Activated CD4-positive, alpha-beta T cell treated with anti-CD3 and anti-CD28 coated beads, Interleukin-2, amount 10 ng/mL, durations not matched to agents 24 days and 14 days (primary cell): ENCODE measurements around the gene PHEX. TPM values are rescaled to one million over a fixed set of nuclear protein-coding genes. Genes with fewer than 3 reads are reported as not detected.
A peak's percentile ranks its signal among the peaks of the same experiment; 100 is the strongest.

Experiments used
- DNase-seq: peaks from one replicate; pipeline ENCODE4 v3.0.0; 2022
- H3K27ac Mint-ChIP-seq: one replicate; pipeline ENCODE4 v1.8.0; 2022; ENCODE audit warnings: mild to moderate bottlenecking, mixed read lengths
- H3K27me3 Mint-ChIP-seq: one replicate; pipeline ENCODE4 v1.8.0; 2022; ENCODE audit warnings: mixed read lengths
- H3K36me3 Mint-ChIP-seq: one replicate; pipeline ENCODE4 v1.8.0; 2022; ENCODE audit warnings: low read depth, mild to moderate bottlenecking, mixed read lengths
- H3K4me1 Mint-ChIP-seq: one replicate; pipeline ENCODE4 v1.8.0; 2021; ENCODE audit warnings: mixed read lengths
- H3K4me3 Mint-ChIP-seq: one replicate; pipeline ENCODE4 v1.8.0; 2022; ENCODE audit warnings: mild to moderate bottlenecking, moderate library complexity, mixed read lengths
- H3K9me3 Mint-ChIP-seq: one replicate; pipeline ENCODE4 v1.8.0; 2021; ENCODE audit warnings: mixed read lengths
- intact Hi-C: fragments of 100-400 bp; cut with micrococcal nuclease; formaldehyde crosslinking; loops from one replicate; pipeline ENCODE4 v1.15.1; 2023
- total RNA-seq: library from RNA; stranded (reverse); gene quantifications from 2 replicates; pipeline ENCODE4 v1.2.3, GENCODE V29; 2022

Gene PHEX
- total RNA-seq, 1 donor from 2014 or later = 13.4 TPM

GRCh38 chrX:22056235-22056634, 24.1 kb downstream of the PHEX start:
- H3K36me3 Mint-ChIP-seq = peaks cover 3% of the 10 kb centered on the region
- H3K27ac Mint-ChIP-seq = no peak overlapping the region
- no peaks in the 10 kb centered on the region for H3K9me3 Mint-ChIP-seq
- H3K4me3 Mint-ChIP-seq = no peak overlapping the region
- intact Hi-C loops = no loop called here
- peaks cover 24% of the 10 kb centered on the region for H3K4me1 Mint-ChIP-seq
- no peaks in the 10 kb centered on the region for H3K27me3 Mint-ChIP-seq
- no peak for DNase-seq

- Mint-ChIP-seq H3K36me3 (peaks cover 6% of the 10 kb centered on the region), H3K27me3 (no peaks in the 10 kb centered on the region), H3K9me3 (no peaks in the 10 kb centered on the region), H3K4me3 (no peak overlapping the region), H3K27ac (peak overlapping the region; percentile 51), H3K4me1 (peaks cover 33% of the 10 kb centered on the region)
- intact Hi-C loops = no loop called here
- DNase-seq = no peak
These were observed 25.5 kb downstream of the PHEX start for GRCh38 chrX:22057667-22058066.

GRCh38 chrX:22059775-22060174, 27.6 kb downstream of the PHEX start:
- Mint-ChIP-seq H3K27me3 (no peaks in the 10 kb centered on the region), H3K27ac (peak overlapping the region; percentile 97), H3K4me3 (peak overlapping the region; percentile 62), H3K9me3 (no peaks in the 10 kb centered on the region), H3K4me1 (peaks cover 44% of the 10 kb centered on the region), H3K36me3 (peaks cover 7% of the 10 kb centered on the region)
- intact Hi-C loops = loop anchor here (1.0 to 10.0 kb wide), 6 partner anchors 22 to 135 kb away; partner anchors contain the start of gene SMS
- no peak for DNase-seq

GRCh38 chrX:22060415-22061280, 28.5 kb downstream of the PHEX start:
- H3K27me3 Mint-ChIP-seq = no peaks in the 10 kb centered on the region
- H3K4me3 Mint-ChIP-seq = peak overlapping the region; percentile 62
- H3K36me3 Mint-ChIP-seq = peaks cover 9% of the 10 kb centered on the region
- H3K9me3 Mint-ChIP-seq = no peaks in the 10 kb centered on the region
- intact Hi-C loops = loop anchor here (1.0 to 10.0 kb wide), 6 partner anchors 23 to 134 kb away; partner anchors contain the start of gene SMS
- no peak for DNase-seq
- H3K27ac Mint-ChIP-seq = peak overlapping the region; percentile 97
- peaks cover 44% of the 10 kb centered on the region for H3K4me1 Mint-ChIP-seq

- Mint-ChIP-seq H3K4me1 (peaks cover 47% of the 10 kb centered on the region), H3K4me3 (peak overlapping the region; percentile 39), H3K27ac (peak overlapping the region; percentile 97), H3K36me3 (peaks cover 14% of the 10 kb centered on the region), H3K27me3 (no peaks in the 10 kb centered on the region), H3K9me3 (no peaks in the 10 kb centered on the region)
- intact Hi-C loops = loop anchor here (1.0 to 10.0 kb wide), 4 partner anchors 25 to 132 kb away; no protein-coding TSS in a partner anchor
- peak; percentile 55 for DNase-seq
These were observed 31.2 kb downstream of the PHEX start for GRCh38 chrX:22063284-22063683.

- H3K36me3 Mint-ChIP-seq = peaks cover 14% of the 10 kb centered on the region
- H3K9me3 Mint-ChIP-seq = no peaks in the 10 kb centered on the region
- no peak overlapping the region for H3K4me3 Mint-ChIP-seq
- peaks cover 15% of the 10 kb centered on the region for H3K4me1 Mint-ChIP-seq
- intact Hi-C loops = loop anchor here (10.0 kb wide), 2 partner anchors 45 to 125 kb away; no protein-coding TSS in a partner anchor
- H3K27ac Mint-ChIP-seq = no peak overlapping the region
- no peak for DNase-seq
- H3K27me3 Mint-ChIP-seq = no peaks in the 10 kb centered on the region
These were observed 37.5 kb downstream of the PHEX start for GRCh38 chrX:22069586-22069985.

GRCh38 chrX:22073928-22074327, 41.8 kb downstream of the PHEX start:
- H3K9me3 Mint-ChIP-seq = no peaks in the 10 kb centered on the region
- no peak overlapping the region for H3K27ac Mint-ChIP-seq
- H3K4me1 Mint-ChIP-seq = peaks cover 6% of the 10 kb centered on the region

GRCh38 chrX:22078117-22078516, 46.0 kb downstream of the PHEX start:
- intact Hi-C loops = no loop called here
- Mint-ChIP-seq H3K4me1 (peaks cover 6% of the 10 kb centered on the region), H3K27ac (peak overlapping the region; percentile 82)

More at GRCh38 chrX:22073928-22074327, 41.8 kb downstream of the PHEX start:
- Mint-ChIP-seq H3K4me3 (no peak overlapping the region), H3K27me3 (no peaks in the 10 kb centered on the region), H3K36me3 (peaks cover 13% of the 10 kb centered on the region)
- no peak for DNase-seq
- intact Hi-C loops = no loop called here

GRCh38 chrX:22081475-22082092, 49.5 kb downstream of the PHEX start:
- Mint-ChIP-seq H3K36me3 (peaks cover 28% of the 10 kb centered on the region), H3K4me1 (peaks cover 7% of the 10 kb centered on the region), H3K4me3 (no peak overlapping the region), H3K27me3 (no peaks in the 10 kb centered on the region), H3K9me3 (no peaks in the 10 kb centered on the region), H3K27ac (no peak overlapping the region)
- intact Hi-C loops = no loop called here
- DNase-seq = peak; percentile 69

More at GRCh38 chrX:22078117-22078516, 46.0 kb downstream of the PHEX start:
- no peaks in the 10 kb centered on the region for H3K9me3 Mint-ChIP-seq
- H3K4me3 Mint-ChIP-seq = no peak overlapping the region
- H3K27me3 Mint-ChIP-seq = no peaks in the 10 kb centered on the region
- DNase-seq = no peak
- H3K36me3 Mint-ChIP-seq = peaks cover 18% of the 10 kb centered on the region

GRCh38 chrX:22086003-22086402, 53.9 kb downstream of the PHEX start:
- Mint-ChIP-seq H3K27ac (no peak overlapping the region), H3K36me3 (peaks cover 36% of the 10 kb centered on the region), H3K27me3 (no peaks in the 10 kb centered on the region), H3K4me3 (no peak overlapping the region), H3K4me1 (peaks cover 13% of the 10 kb centered on the region), H3K9me3 (no peaks in the 10 kb centered on the region)
- intact Hi-C loops = no loop called here
- no peak for DNase-seq

- Mint-ChIP-seq H3K36me3 (peaks cover 39% of the 10 kb centered on the region), H3K9me3 (no peaks in the 10 kb centered on the region), H3K27me3 (no peaks in the 10 kb centered on the region), H3K4me3 (no peak overlapping the region), H3K4me1 (peaks cover 12% of the 10 kb centered on the region), H3K27ac (peak overlapping the region; percentile 52)
- intact Hi-C loops = no loop called here
- no peak for DNase-seq
These were observed 55.0 kb downstream of the PHEX start for GRCh38 chrX:22087011-22087557.

GRCh38 chrX:22088326-22088725, 56.2 kb downstream of the PHEX start:
- DNase-seq = no peak
- intact Hi-C loops = loop anchor here (1.0 kb wide), 1 partner anchor 25 kb away; no protein-coding TSS in a partner anchor
- Mint-ChIP-seq H3K4me3 (no peak overlapping the region), H3K27ac (peak overlapping the region; percentile 86), H3K4me1 (peaks cover 12% of the 10 kb centered on the region), H3K9me3 (no peaks in the 10 kb centered on the region), H3K36me3 (peaks cover 39% of the 10 kb centered on the region), H3K27me3 (no peaks in the 10 kb centered on the region)

- peak overlapping the region; percentile 56 for H3K27ac Mint-ChIP-seq
- DNase-seq = no peak
- intact Hi-C loops = no loop called here
- H3K4me3 Mint-ChIP-seq = peak overlapping the region; percentile 54
- H3K9me3 Mint-ChIP-seq = no peaks in the 10 kb centered on the region
- H3K4me1 Mint-ChIP-seq = peaks cover 12% of the 10 kb centered on the region
- H3K36me3 Mint-ChIP-seq = peaks cover 43% of the 10 kb centered on the region
- no peaks in the 10 kb centered on the region for H3K27me3 Mint-ChIP-seq
These were observed 58.1 kb downstream of the PHEX start for GRCh38 chrX:22090181-22090580.

GRCh38 chrX:22093550-22093949, 61.4 kb downstream of the PHEX start:
- no peak for DNase-seq
- H3K36me3 Mint-ChIP-seq = peaks cover 40% of the 10 kb centered on the region
- intact Hi-C loops = no loop called here

More at GRCh38 chrX:22093550-22093949, 61.4 kb downstream of the PHEX start:
- Mint-ChIP-seq H3K27me3 (no peaks in the 10 kb centered on the region), H3K9me3 (peaks cover 3% of the 10 kb centered on the region), H3K4me3 (no peak overlapping the region), H3K27ac (no peak overlapping the region), H3K4me1 (peaks cover 6% of the 10 kb centered on the region)
